Measurements from ENCODE around the gene CXorf49B.
"Not testable (repeated sequence)": the region's sequence is repeated elsewhere in the genome, so short reads cannot be mapped to it uniquely, and the experiment has no call there.

Gene CXorf49B

GRCh38 chrX:71763049-71763448 lies at the start of gene CXorf49B:
Gene CXorf49B (plus strand): TSS chrX:71763349. CDS start chrX:71763424, 75 bp downstream.
- in situ Hi-C loops (cut with HindIII; ENCODE audit: low sequenced_read_pairs) = not testable (repeated sequence)

- in situ Hi-C loops (cut with HindIII; ENCODE audit: low sequenced_read_pairs) = not testable (repeated sequence)
Measured at GRCh38 chrX:71714064-71714463, 49.1 kb upstream of the CXorf49B start.

- in situ Hi-C loops (cut with HindIII; ENCODE audit: low sequenced_read_pairs) = not testable (repeated sequence)
Measured at GRCh38 chrX:71715551-71715950, 47.6 kb upstream of the CXorf49B start.

- in situ Hi-C loops (cut with HindIII; ENCODE audit: low sequenced_read_pairs) = not testable (repeated sequence)
Measured at GRCh38 chrX:71716323-71716722, 46.8 kb upstream of the CXorf49B start.

- in situ Hi-C loops (cut with HindIII; ENCODE audit: low sequenced_read_pairs) = not testable (repeated sequence)
Measured at GRCh38 chrX:71718185-71718584, 45.0 kb upstream of the CXorf49B start, which contains the start of gene CXorf49. Gene CXorf49 (minus strand): TSS chrX:71718285. CDS start chrX:71718151, 134 bp downstream.

GRCh38 chrX:71719195-71719594 lies 44.0 kb upstream of the CXorf49B start:
- in situ Hi-C loops (cut with HindIII; ENCODE audit: low sequenced_read_pairs) = not testable (repeated sequence)

- in situ Hi-C loops (cut with HindIII; ENCODE audit: low sequenced_read_pairs) = not testable (repeated sequence)
Measured at GRCh38 chrX:71720289-71720886, 42.8 kb upstream of the CXorf49B start.

GRCh38 chrX:71760688-71761281 lies 2.4 kb upstream of the CXorf49B start:
- in situ Hi-C loops (cut with HindIII; ENCODE audit: low sequenced_read_pairs) = not testable (repeated sequence)

- in situ Hi-C loops (cut with HindIII; ENCODE audit: low sequenced_read_pairs) = not testable (repeated sequence)
Measured at GRCh38 chrX:71764832-71765231, 1.7 kb downstream of the CXorf49B start.

- in situ Hi-C loops (cut with HindIII; ENCODE audit: low sequenced_read_pairs) = not testable (repeated sequence)
Measured at GRCh38 chrX:71765613-71766012, 2.5 kb downstream of the CXorf49B start.

GRCh38 chrX:71767134-71767533 lies 4.0 kb downstream of the CXorf49B start:
- in situ Hi-C loops (cut with HindIII; ENCODE audit: low sequenced_read_pairs) = not testable (repeated sequence)

- in situ Hi-C loops (cut with HindIII; ENCODE audit: low sequenced_read_pairs) = not testable (repeated sequence)
Measured at GRCh38 chrX:71778322-71778721, 15.2 kb downstream of the CXorf49B start.

GRCh38 chrX:71782225-71782949 lies 19.2 kb downstream of the CXorf49B start:
- in situ Hi-C loops (cut with HindIII; ENCODE audit: low sequenced_read_pairs) = not testable (repeated sequence)

- in situ Hi-C loops (cut with HindIII; ENCODE audit: low sequenced_read_pairs) = not testable (repeated sequence)
Measured at GRCh38 chrX:71782950-71783299, 19.8 kb downstream of the CXorf49B start.

- in situ Hi-C loops (cut with HindIII; ENCODE audit: low sequenced_read_pairs) = not testable (repeated sequence)
Measured at GRCh38 chrX:71783569-71784347, 20.6 kb downstream of the CXorf49B start.

- in situ Hi-C loops (cut with HindIII; ENCODE audit: low sequenced_read_pairs) = not testable (repeated sequence)
Measured at GRCh38 chrX:71784348-71784983, 21.3 kb downstream of the CXorf49B start.

GRCh38 chrX:71806450-71806849 lies 43.3 kb downstream of the CXorf49B start:
- in situ Hi-C loops (cut with HindIII; ENCODE audit: low sequenced_read_pairs) = not testable (repeated sequence)

GRCh38 chrX:71809886-71810285 lies 46.7 kb downstream of the CXorf49B start:
- in situ Hi-C loops (cut with HindIII; ENCODE audit: low sequenced_read_pairs) = no loop called here

- in situ Hi-C loops (cut with HindIII; ENCODE audit: low sequenced_read_pairs) = no loop called here
Measured at GRCh38 chrX:71814123-71814912, 51.2 kb downstream of the CXorf49B start.
